Ovary (tissue), 9 donors: ENCODE results near the gene TOR1A. TPM values are rescaled to one million over a fixed set of nuclear protein-coding genes. Genes with fewer than 3 reads are reported as not detected.

ENCODE experiments used
- DNase-seq, 5 donors: peaks; one replicate each; pipeline ENCODE4 v3.0.0-alpha.2; 2019 to 2020
- H3K27ac ChIP-seq, 2 donors: fragments of 200-600 bp; one replicate each; pipeline versions ENCODE4 v1.5.1 to v1.8.0; 2019 to 2022
- H3K27me3 ChIP-seq: fragments of 200-600 bp; one replicate; pipeline ENCODE4 v1.8.0; 2022
- H3K36me3 ChIP-seq: fragments of 200-600 bp; sonication (generic); one replicate; pipeline ENCODE4 v1.5.1; 2019
- H3K4me1 ChIP-seq: one replicate; pipeline ENCODE4 v1.8.1; 2013; ENCODE audit warnings: mild to moderate bottlenecking, moderate library complexity; ENCODE audit not compliant: insufficient read depth
- H3K4me3 ChIP-seq: fragments of 200-600 bp; sonication (generic); one replicate; pipeline ENCODE4 v1.5.1; 2017
- H3K9me3 ChIP-seq, 2 donors: fragments of 200-600 bp in 1 of 2; sonication (generic) in 1 of 2; one replicate each; pipeline versions ENCODE4 v1.5.1 to v1.8.1; 2013 to 2019; ENCODE audit warnings: mild to moderate bottlenecking in 1 of 2, moderate library complexity in 1 of 2
- CTCF ChIP-seq, 3 donors: fragments of 450-650 bp in 2 of 3; fragments of 200-600 bp in 1 of 3; IDR thresholded peaks; one replicate each; pipeline versions ENCODE4 v1.5.1 to v1.8.0; 2016 to 2022; ENCODE audit warnings: antibody characterized with exemption in 3 of 3, mild to moderate bottlenecking in 1 of 3
- EP300 ChIP-seq: sonication (generic); formaldehyde crosslinking; IDR thresholded peaks from one replicate; pipeline ENCODE4 v1.6.1; 2017; ENCODE audit warnings: antibody characterized with exemption
- POLR2A ChIP-seq: fragments of 450-650 bp; IDR thresholded peaks from one replicate; pipeline ENCODE4 v1.6.1; 2017; ENCODE audit warnings: antibody characterized with exemption, mild to moderate bottlenecking, moderate library complexity
- WGBS, 3 donors: extraction: QIAGEN DNeasy Blood & Tissue Kit in 1 of 3; methylation state at CpG; one replicate each; pipeline versions ENCODE4 v1.1.5 to v1.1.7; 2013 to 2017; 5-methylcytosine and 5-hydroxymethylcytosine counted together
- intact Hi-C, 4 donors: fragments of 100-400 bp; cut with DNase I; formaldehyde crosslinking; loops; one replicate each; pipeline versions ENCODE4 v1.11.0 to v1.15.1; 2022 to 2023
- polyA plus RNA-seq, 2 donors: library from polyadenylated mRNA; stranded (reverse); fragments of 200-250 nt in 1 of 2; fragments of 350-450 nt in 1 of 2; fragmentation: Illumina TruSeq in 1 of 2; extraction: RNeasy Lipid Tissue Mini Kit (QIAGEN cat#74804) in 1 of 2; gene quantifications; one replicate each; pipeline ENCODE4 v1.2.3, GENCODE V29; 2013 to 2014
- total RNA-seq, 7 donors: library from RNA; depleted of rRNA in 2 of 7; stranded (reverse); fragments of >200 nt in 2 of 7; fragmentation: NEBNext Ultra II Directional in 3 of 7; extraction: Animal tissue kit (Norgen Biotek cat#: 25700) in 3 of 7; gene quantifications; one replicate each; pipeline versions ENCODE4 v1.1.0 to v1.2.4, GENCODE V29; 2016 to 2023
- donor health status: DM: no; HTN: no; CAD: no; lungs with moderate emphysema.
- donor health status: DM: no; HTN: no; CAD: no.
- donor health status: Bipolar disorder and iron deficiency.
- donor health status: DM: yes; HTN: yes; CAD: no.
- donor health status: DM: no; HTN: no; CAD: no.
- donor health status: DM: yes; HTN: yes; CAD: no.

Gene TOR1A
- total and polyA plus RNA-seq, 9 donors, result 23.5 to 45.6 (median 27.1) TPM

DNA sequence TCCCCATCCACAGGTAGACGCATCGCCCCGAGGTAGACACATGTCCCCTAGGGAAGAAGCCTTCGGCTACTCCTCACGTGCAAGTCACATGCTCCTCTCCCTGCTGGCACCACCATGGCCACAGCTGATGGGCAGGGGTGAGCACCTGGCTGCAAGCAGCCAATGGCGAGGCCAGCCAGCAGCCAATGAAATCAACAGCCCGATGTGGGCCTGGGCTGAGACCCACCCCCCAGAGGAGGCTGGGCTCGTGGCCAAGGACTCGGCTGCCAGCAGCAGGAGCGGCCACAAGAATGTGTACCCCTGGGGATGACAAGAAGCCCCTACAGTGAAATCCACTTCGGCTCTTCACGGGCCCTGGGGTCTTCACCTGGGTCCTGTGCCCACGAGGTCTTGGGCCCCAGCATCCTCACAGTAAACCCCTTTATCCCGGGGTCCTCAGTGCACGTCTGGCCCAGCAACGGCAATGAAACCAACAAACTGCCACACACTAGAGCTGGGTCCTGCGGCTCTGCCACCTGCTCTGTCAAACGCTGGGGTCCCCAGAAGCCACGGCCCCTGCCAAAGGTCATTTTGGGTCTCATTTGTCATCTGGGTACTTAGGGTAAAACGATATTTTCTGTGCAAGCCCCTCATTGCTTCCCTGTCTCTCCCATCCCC lies 49.0 kb downstream of the TOR1A start:
- H3K36me3 ChIP-seq, result no peaks in the 10 kb centered on the region
- TF ChIP-seq EP300 (no peak), POLR2A (no peak), CTCF (IDR thresholded peaks at IDR 0.05) (no peak)
- intact Hi-C loops, result loop anchor here in 1 of 4 donors (10.0 kb wide), 1 partner anchor 640 kb away; no protein-coding TSS in a partner anchor
- no peak overlapping the region for H3K4me3 ChIP-seq
- DNase-seq, result no peak
- H3K27me3 ChIP-seq, result no peaks in the 10 kb centered on the region
- no peaks in the 10 kb centered on the region for H3K9me3 ChIP-seq
- WGBS, 3 donors, result 63 to 78% (median 74%) methylated on average over 17 to 20 of the region's 20 CpGs
- H3K27ac ChIP-seq, result no peak overlapping the region
- no peaks in the 10 kb centered on the region for H3K4me1 ChIP-seq

- TF ChIP-seq EP300 (no peak), CTCF (IDR thresholded peaks at IDR 0.05) (no peak), POLR2A (no peak)
- no peaks in the 10 kb centered on the region for H3K27me3 ChIP-seq
- no peak overlapping the region for H3K27ac ChIP-seq
- H3K4me3 ChIP-seq, result no peak overlapping the region
- WGBS, 3 donors, result 46 to 50% (median 48%) methylated on average over 10 of the region's 10 CpGs
- intact Hi-C loops, result loop anchor here in 1 of 4 donors (10.0 kb wide), 1 partner anchor 639 kb away; no protein-coding TSS in a partner anchor
- no peak for DNase-seq
- H3K4me1 ChIP-seq, result no peaks in the 10 kb centered on the region
- H3K9me3 ChIP-seq, result no peaks in the 10 kb centered on the region
- no peaks in the 10 kb centered on the region for H3K36me3 ChIP-seq
These were observed 50.5 kb downstream of the TOR1A start for GRCh38 chr9:129773262-129774048.

DNA sequence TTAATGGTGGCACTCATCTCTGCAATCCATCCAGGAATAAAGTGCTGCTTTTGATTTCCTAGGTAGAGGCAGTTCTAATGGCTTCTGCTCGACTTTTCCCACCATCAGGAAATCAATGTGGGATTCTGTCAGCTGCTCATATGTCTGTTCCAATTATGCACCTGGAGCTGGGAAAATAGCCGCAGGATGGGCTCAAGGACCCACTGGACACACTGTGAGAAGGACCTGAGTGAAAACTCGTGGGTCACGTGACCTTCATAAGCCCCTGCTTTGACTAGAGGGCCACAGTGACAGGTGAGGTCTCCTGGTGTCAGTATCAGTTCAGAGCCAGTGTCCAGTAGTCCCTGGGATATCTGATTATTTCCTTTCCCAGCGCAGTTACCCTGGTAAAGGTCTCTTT lies 53.2 kb downstream of the TOR1A start:
- intact Hi-C loops, result loop anchor here in 1 of 4 donors (10.0 kb wide), 1 partner anchor 636 kb away; no protein-coding TSS in a partner anchor
- Histone ChIP-seq H3K9me3 (no peaks in the 10 kb centered on the region), H3K36me3 (no peaks in the 10 kb centered on the region), H3K4me3 (no peak overlapping the region), H3K4me1 (no peaks in the 10 kb centered on the region), H3K27ac (no peak overlapping the region), H3K27me3 (no peaks in the 10 kb centered on the region)
- DNase-seq, result no peak
- TF ChIP-seq CTCF (IDR thresholded peaks at IDR 0.05) (no peak), EP300 (no peak), POLR2A (no peak)
- 85 to 87% (median 87%) methylated on average over 5 of the region's 5 CpGs for WGBS, 3 donors

- WGBS, 3 donors, result 49 to 59% (median 51%) methylated on average over 5 of the region's 5 CpGs
- Histone ChIP-seq H3K27me3 (no peaks in the 10 kb centered on the region), H3K4me3 (no peak overlapping the region), H3K36me3 (no peaks in the 10 kb centered on the region), H3K27ac (no peak overlapping the region), H3K9me3 (no peaks in the 10 kb centered on the region), H3K4me1 (no peaks in the 10 kb centered on the region)
- intact Hi-C loops, result loop anchor here in 1 of 4 donors (10.0 kb wide), 1 partner anchor 635 kb away; no protein-coding TSS in a partner anchor
- TF ChIP-seq EP300, result no peak
- no peak for TF ChIP-seq POLR2A
- DNase-seq, result no peak
These were observed 54.3 kb downstream of the TOR1A start for GRCh38 chr9:129769669-129770068.

- Histone ChIP-seq H3K36me3 (no peaks in the 10 kb centered on the region), H3K27ac (no peak overlapping the region), H3K27me3 (no peaks in the 10 kb centered on the region), H3K4me1 (peaks cover 1% of the 10 kb centered on the region), H3K4me3 (no peak overlapping the region), H3K9me3 (no peaks in the 10 kb centered on the region)
- WGBS, 3 donors, result 96 to 97% (median 97%) methylated on average over 6 of the region's 6 CpGs
- TF ChIP-seq CTCF (IDR thresholded peaks at IDR 0.05), result no peak
- no peak for TF ChIP-seq EP300
- no peak for TF ChIP-seq POLR2A
- intact Hi-C loops, result no loop called here
- DNase-seq, result no peak
These were observed 55.5 kb downstream of the TOR1A start for GRCh38 chr9:129768486-129768885.
